GM21786 (cell line): Measurements from ENCODE around the gene VRTN.
A peak's percentile ranks its signal among the peaks of the same experiment; 100 is the strongest.

Experiments used
- ATAC-seq: cut with Tn5 transposase; IDR thresholded peaks from one replicate; pipeline ENCODE4 v1.9.1; 2021; ENCODE audit not compliant: unreplicated experiment

Gene VRTN

GRCh38 chr14:74392616-74393570, 44.6 kb downstream of the VRTN start:
- no peak for ATAC-seq

GRCh38 chr14:74394549-74394948, 46.3 kb downstream of the VRTN start:
- ATAC-seq: no peak

DNA sequence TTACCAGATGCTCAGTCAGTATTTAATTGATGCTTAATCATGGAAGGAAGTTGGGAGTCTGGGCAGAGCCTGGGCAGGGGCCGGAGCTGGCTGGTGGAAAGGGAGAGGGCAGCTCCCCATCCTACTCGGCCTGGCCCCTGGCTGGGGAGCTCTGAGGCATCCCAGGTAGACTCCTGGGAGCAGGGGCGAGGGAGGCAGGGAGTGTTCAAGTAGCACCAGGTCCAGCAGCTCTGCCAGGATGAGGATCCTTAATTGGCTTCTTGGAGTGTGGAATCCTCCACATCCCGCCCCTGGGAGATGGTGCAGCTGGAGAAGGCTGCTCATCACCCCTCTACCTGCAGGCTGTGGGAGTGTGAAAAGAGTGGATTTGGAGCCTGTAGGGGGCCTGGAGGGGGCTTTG, 46.8 kb downstream of the VRTN start:
- no peak for ATAC-seq

- ATAC-seq: no peak
Measured at GRCh38 chr14:74400031-74400685, 51.9 kb downstream of the VRTN start.

- ATAC-seq: peak; percentile 10
Measured at GRCh38 chr14:74400919-74401503, 52.7 kb downstream of the VRTN start.

- ATAC-seq: peak; percentile 90
Measured at GRCh38 chr14:74401504-74402241, 53.4 kb downstream of the VRTN start.

- ATAC-seq: no peak
Measured at GRCh38 chr14:74402401-74403251, 54.4 kb downstream of the VRTN start.

DNA sequence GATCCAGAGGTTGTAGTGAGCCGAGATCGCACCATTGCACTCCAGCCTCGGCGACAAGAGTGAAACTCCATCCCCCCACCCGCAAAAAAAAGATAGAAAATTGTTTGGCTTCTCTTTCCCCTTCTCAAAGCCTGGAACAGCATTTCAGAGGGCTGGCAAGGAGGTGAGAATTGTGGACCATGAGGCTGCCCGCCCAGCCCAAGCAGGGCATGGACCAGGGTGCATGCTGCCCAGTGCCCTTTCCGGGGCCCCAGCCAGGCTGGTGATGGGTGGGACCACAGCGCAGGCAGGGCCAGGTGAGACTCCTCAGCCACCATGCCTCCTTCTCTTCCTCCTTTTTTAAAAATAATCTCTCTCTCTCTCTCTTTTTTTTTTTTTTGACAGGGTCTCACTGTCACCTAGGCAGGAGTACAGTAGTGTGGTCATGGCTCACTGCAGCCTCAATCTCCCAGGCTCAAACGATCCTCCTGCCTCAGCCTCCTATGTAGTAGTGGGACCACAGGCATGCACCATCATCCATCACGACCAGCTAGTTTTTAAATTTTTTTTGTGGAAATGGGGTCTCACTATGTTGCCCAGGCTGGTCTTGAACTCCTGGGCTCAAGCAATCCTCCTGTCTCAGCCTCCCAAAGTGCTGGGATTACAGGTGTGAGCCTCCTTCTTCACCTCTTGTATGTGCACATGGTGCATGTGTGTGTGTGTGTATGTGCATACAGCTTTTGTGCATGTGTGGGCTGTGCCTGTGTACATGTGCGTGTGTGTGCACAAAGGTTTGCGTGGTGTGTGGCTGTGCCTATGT, 55.5 kb downstream of the VRTN start:
- ATAC-seq: no peak

- ATAC-seq: no peak
Measured at GRCh38 chr14:74404435-74404834, 56.2 kb downstream of the VRTN start.

GRCh38 chr14:74405663-74406062, 57.4 kb downstream of the VRTN start:
- no peak for ATAC-seq

- ATAC-seq: no peak
Measured at GRCh38 chr14:74407021-74407800, 58.9 kb downstream of the VRTN start.

DNA sequence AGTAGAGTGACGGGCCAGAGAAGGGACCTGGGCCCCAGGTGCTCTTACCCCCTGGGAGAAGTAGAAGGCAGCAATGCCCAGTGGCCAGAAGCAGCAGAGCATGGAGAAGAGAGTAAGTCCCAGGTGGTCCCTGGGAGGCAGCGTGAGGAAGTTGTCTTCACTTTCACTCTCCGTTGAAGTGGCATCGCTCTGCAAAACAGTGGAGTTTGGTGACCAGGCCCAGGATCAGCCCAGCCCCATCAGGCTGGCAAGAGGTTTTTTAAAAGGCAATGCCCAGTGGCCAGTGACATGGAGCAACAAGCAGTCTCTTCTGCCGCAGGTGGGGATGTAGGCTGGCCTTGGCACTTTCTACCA, 59.5 kb downstream of the VRTN start:
- no peak for ATAC-seq

GRCh38 chr14:74408870-74409269, 60.6 kb downstream of the VRTN start:
- ATAC-seq: no peak

GRCh38 chr14:74409441-74409840, 61.2 kb downstream of the VRTN start:
- ATAC-seq: no peak
